A549 (cell line): ENCODE data around the gene CBFA2T2. TPM values are rescaled to one million over a fixed set of nuclear protein-coding genes. Genes with fewer than 3 reads are reported as not detected.

ENCODE experiments used
- ATAC-seq, 2 experiments: fragments of 200-7000 bp in 1 of 2; fragments of >200 bp in 1 of 2; cut with Nextera tagmentation in 1 of 2; cut with Tn5 transposase in 1 of 2; 3 replicates each; pipeline versions ENCODE4 v1.8.0 to v1.9.1; 2018 to 2020; ENCODE audit warnings: mild to moderate bottlenecking in 1 of 2, moderate library complexity in 1 of 2
- CTCF ChIA-PET: fragments of 300-600 bp; sonication (Branson Sonifier 250); formaldehyde crosslinking; extraction: SDS; loops from one replicate; lab custom pipeline; 2021; ENCODE audit warnings: antibody characterized with exemption, inconsistent platforms; lab: Yijun Ruan, JAX
- POLR2A ChIA-PET: fragments of 350-600 bp; formaldehyde crosslinking; extraction: SDS; loops from one replicate; lab custom pipeline; 2021; ENCODE audit warnings: antibody characterized with exemption, inconsistent platforms; lab: Yijun Ruan, JAX
- DNase-seq, 2 experiments: peaks; one replicate each; pipeline versions ENCODE4 v3.0.0 to v3.0.0-alpha.2; 2011 to 2016; ENCODE audit warnings: low read depth in 1 of 2, low spot score in 1 of 2
- FAIRE-seq: peaks from 2 replicates; lab custom pipeline; 2011; peaks lifted over from hg19 to GRCh38; lab: Jason Lieb, UNC
- H3K27ac ChIP-seq, 2 experiments: fragments of >200 bp; sonication (Bioruptor Twin); formaldehyde crosslinking; 3 replicates each; pipeline ENCODE4 v1.5.1; 2016 to 2017
- H3K4me1 ChIP-seq: fragments of >200 bp; sonication (Bioruptor Twin); formaldehyde crosslinking; 3 replicates; pipeline ENCODE4 v1.6.1; 2016
- H3K4me2 ChIP-seq: fragments of >200 bp; sonication (Bioruptor Twin); formaldehyde crosslinking; 3 replicates; pipeline ENCODE4 v1.6.1; 2016
- H3K4me3 ChIP-seq: fragments of >200 bp; sonication (Bioruptor Twin); formaldehyde crosslinking; 3 replicates; pipeline ENCODE4 v1.5.1; 2016
- H3K9me3 ChIP-seq: fragments of >200 bp; sonication (Bioruptor Twin); formaldehyde crosslinking; 3 replicates; pipeline ENCODE4 v1.6.1; 2016
- BHLHE40 ChIP-seq: IDR thresholded peaks from 2 replicates; pipeline ENCODE4 v1.6.1; 2012; ENCODE audit warnings: low read depth, low read length, inconsistent platforms
- CBX2 ChIP-seq: fragments of 200-600 bp; sonication (generic); IDR thresholded peaks from 2 replicates; pipeline ENCODE4 v1.6.1; 2016; ENCODE audit warnings: low read depth, mild to moderate bottlenecking, borderline replicate concordance
- CHD4 ChIP-seq: fragments of 200-600 bp; sonication (generic); IDR thresholded peaks from 2 replicates; pipeline ENCODE4 v1.6.1; 2016; ENCODE audit warnings: antibody characterized with exemption, mild to moderate bottlenecking, borderline replicate concordance
- FOXS1 ChIP-seq: fragments of 250-450 bp; sonication (Bioruptor Pico); IDR thresholded peaks from 2 replicates; pipeline ENCODE4 v1.5.0; 2020; ENCODE audit warnings: mild to moderate bottlenecking, moderate library complexity
- GATA3 ChIP-seq: IDR thresholded peaks from 2 replicates; pipeline ENCODE4 v1.6.1; 2012; ENCODE audit warnings: borderline replicate concordance
- HOXA7 ChIP-seq: fragments of 250-450 bp; sonication (Bioruptor Pico); IDR thresholded peaks from 2 replicates; pipeline ENCODE4 v1.5.0; 2020; ENCODE audit warnings: mild to moderate bottlenecking, moderate library complexity
- JUN ChIP-seq, 2 experiments: fragments of >200 bp; sonication (Bioruptor Twin); formaldehyde crosslinking; IDR thresholded peaks; 2 replicates in 1 of 2; 3 replicates in 1 of 2; pipeline ENCODE4 v1.6.1; 2016 to 2017
- KDM1A ChIP-seq: fragments of 200-600 bp; sonication (generic); IDR thresholded peaks from 2 replicates; pipeline ENCODE4 v1.6.1; 2016; ENCODE audit warnings: low read depth, mild to moderate bottlenecking
- KDM5A ChIP-seq: fragments of 200-600 bp; sonication (generic); IDR thresholded peaks from 2 replicates; pipeline ENCODE4 v1.6.1; 2016; ENCODE audit warnings: antibody characterized with exemption, mild to moderate bottlenecking
- POLR2A ChIP-seq: IDR thresholded peaks from 2 replicates; pipeline ENCODE4 v1.6.1; 2012; ENCODE audit warnings: mild to moderate bottlenecking, low read length
- POLR2AphosphoS2 ChIP-seq: conservative IDR thresholded peaks from 2 replicates; pipeline ENCODE4 v1.6.1; 2012; ENCODE audit warnings: low read length, improper control_type of control experiment, inconsistent platforms
- RFX5 ChIP-seq: fragments of 450-650 bp; IDR thresholded peaks from 2 replicates; pipeline ENCODE4 v1.7.1; 2014; ENCODE audit warnings: antibody characterized with exemption, mild to moderate bottlenecking, moderate library complexity
- RNF2 ChIP-seq: fragments of 200-600 bp; sonication (generic); IDR thresholded peaks from 2 replicates; pipeline ENCODE4 v1.6.1; 2016; ENCODE audit warnings: low read depth, mild to moderate bottlenecking, antibody characterized with exemption, moderate library complexity, borderline replicate concordance
- SMC3 ChIP-seq: fragments of >200 bp; sonication (Bioruptor Twin); formaldehyde crosslinking; IDR thresholded peaks from 3 replicates; pipeline ENCODE4 v1.6.1; 2018; ENCODE audit warnings: inconsistent platforms
- ZNF302 ChIP-seq: fragments of 250-450 bp; sonication (Bioruptor Pico); IDR thresholded peaks from 2 replicates; pipeline ENCODE4 v1.9.0; 2021; ENCODE audit warnings: inconsistent platforms, mild to moderate bottlenecking, moderate library complexity
- WGBS: methylation state at CpG from one replicate; pipeline ENCODE4 v1.1.6; 2017; ENCODE audit errors: missing lambda C conversion rate; 5-methylcytosine and 5-hydroxymethylcytosine counted together
- polyA plus RNA-seq, 4 experiments: library from polyadenylated mRNA; depleted of rRNA in 3 of 4; stranded (reverse); fragments of >200 nt; fragmentation: RNase III in 1 of 4; extraction: RNeasy Plus Mini Kit Qiagen cat#74134 plus additional on column Dnase treatment in 1 of 4; gene quantifications; 2 replicates in 3 of 4; 3 replicates in 1 of 4; pipeline ENCODE4 v1.2.3, GENCODE V29; 2011 to 2017
- TF ChIP-seq, protein P1 (sequence below): fragments of 150-350 bp; IDR thresholded peaks from 2 replicates; pipeline ENCODE4 v1.6.1; 2014; ENCODE audit warnings: low read depth, mild to moderate bottlenecking, low read length
- TF ChIP-seq, protein P2 (sequence below): fragments of 250-450 bp; sonication (Bioruptor Pico); IDR thresholded peaks from 2 replicates; pipeline ENCODE4 v1.5.0; 2021; ENCODE audit warnings: mild to moderate bottlenecking, moderate library complexity, borderline replicate concordance
- TF ChIP-seq, protein P3 (sequence below): fragments of >200 bp; sonication (Bioruptor Twin); formaldehyde crosslinking; IDR thresholded peaks from 3 replicates; pipeline ENCODE4 v1.5.1; 2016
- TF ChIP-seq, protein P4 (sequence below): fragments of >200 bp; sonication (Bioruptor Twin); formaldehyde crosslinking; IDR thresholded peaks from 3 replicates; pipeline ENCODE4 v1.6.1; 2016
- TF ChIP-seq, protein P5 (sequence below): IDR thresholded peaks from 2 replicates; pipeline ENCODE4 v1.6.1; 2012
- TF ChIP-seq, protein P6 (sequence below): IDR thresholded peaks from 2 replicates; pipeline ENCODE4 v1.6.1; 2012; ENCODE audit warnings: low read depth, borderline replicate concordance
- TF ChIP-seq, protein P7 (sequence below): fragments of 250-450 bp; sonication (Bioruptor Pico); IDR thresholded peaks from 2 replicates; pipeline ENCODE4 v1.5.0; 2020; ENCODE audit warnings: low read depth, mild to moderate bottlenecking, moderate library complexity

CBFA2T2 gene
- polyA plus RNA-seq, 2 of the 4 experiments (the other 2 are of a cell fraction) = 6.8 to 9.4 TPM

DNA sequence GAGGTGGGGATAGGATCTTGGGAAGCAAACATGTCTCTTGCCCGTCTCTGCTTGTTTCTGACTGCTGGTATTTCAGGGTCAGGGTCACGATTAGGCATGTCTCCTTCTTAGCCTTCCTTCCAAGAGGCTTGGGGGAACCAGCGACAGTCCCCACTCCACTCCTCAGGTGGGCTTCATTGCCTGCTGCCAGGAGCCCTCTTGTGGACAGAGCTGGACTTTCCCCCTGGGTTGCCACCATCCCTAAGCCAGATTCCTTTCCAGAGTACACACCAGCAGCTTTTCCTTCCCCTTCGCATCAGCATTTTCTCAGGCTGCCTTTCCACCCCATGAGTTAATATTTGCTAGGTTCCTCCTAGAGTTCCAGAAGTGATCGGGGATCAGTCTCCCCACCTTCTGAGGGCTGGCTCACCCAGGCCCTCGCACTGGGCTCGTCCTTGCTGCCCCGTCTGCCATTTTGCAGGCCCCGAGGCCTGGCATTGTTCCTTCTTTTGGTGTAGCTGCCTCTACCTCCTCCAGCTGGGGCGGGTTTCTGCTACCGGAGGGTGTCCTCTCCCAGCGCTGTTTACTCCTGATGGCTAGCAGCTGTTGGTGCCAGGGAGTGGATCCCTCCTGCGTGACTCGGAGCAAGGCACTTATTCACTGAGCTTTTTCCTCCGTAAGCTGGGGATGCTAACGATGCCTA, 163.5 kb downstream of the CBFA2T2 start (continued):
- TF ChIP-seq, protein P1, sequence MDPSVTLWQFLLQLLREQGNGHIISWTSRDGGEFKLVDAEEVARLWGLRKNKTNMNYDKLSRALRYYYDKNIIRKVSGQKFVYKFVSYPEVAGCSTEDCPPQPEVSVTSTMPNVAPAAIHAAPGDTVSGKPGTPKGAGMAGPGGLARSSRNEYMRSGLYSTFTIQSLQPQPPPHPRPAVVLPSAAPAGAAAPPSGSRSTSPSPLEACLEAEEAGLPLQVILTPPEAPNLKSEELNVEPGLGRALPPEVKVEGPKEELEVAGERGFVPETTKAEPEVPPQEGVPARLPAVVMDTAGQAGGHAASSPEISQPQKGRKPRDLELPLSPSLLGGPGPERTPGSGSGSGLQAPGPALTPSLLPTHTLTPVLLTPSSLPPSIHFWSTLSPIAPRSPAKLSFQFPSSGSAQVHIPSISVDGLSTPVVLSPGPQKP = no peak
- TF ChIP-seq RFX5 (no peak), POLR2AphosphoS2 (no peak), ZNF302 (CRISPR knock-in tag) (no peak), SMC3 (peak; percentile 88)
- TF ChIP-seq, protein P2, sequence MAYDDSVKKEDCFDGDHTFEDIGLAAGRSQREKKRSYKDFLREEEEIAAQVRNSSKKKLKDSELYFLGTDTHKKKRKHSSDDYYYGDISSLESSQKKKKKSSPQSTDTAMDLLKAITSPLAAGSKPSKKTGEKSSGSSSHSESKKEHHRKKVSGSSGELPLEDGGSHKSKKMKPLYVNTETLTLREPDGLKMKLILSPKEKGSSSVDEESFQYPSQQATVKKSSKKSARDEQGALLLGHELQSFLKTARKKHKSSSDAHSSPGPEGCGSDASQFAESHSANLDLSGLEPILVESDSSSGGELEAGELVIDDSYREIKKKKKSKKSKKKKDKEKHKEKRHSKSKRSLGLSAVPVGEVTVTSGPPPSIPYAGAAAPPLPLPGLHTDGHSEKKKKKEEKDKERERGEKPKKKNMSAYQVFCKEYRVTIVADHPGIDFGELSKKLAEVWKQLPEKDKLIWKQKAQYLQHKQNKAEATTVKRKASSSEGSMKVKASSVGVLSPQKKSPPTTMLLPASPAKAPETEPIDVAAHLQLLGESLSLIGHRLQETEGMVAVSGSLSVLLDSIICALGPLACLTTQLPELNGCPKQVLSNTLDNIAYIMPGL (CRISPR knock-in tag) = no peak
- TF ChIP-seq, protein P3, sequence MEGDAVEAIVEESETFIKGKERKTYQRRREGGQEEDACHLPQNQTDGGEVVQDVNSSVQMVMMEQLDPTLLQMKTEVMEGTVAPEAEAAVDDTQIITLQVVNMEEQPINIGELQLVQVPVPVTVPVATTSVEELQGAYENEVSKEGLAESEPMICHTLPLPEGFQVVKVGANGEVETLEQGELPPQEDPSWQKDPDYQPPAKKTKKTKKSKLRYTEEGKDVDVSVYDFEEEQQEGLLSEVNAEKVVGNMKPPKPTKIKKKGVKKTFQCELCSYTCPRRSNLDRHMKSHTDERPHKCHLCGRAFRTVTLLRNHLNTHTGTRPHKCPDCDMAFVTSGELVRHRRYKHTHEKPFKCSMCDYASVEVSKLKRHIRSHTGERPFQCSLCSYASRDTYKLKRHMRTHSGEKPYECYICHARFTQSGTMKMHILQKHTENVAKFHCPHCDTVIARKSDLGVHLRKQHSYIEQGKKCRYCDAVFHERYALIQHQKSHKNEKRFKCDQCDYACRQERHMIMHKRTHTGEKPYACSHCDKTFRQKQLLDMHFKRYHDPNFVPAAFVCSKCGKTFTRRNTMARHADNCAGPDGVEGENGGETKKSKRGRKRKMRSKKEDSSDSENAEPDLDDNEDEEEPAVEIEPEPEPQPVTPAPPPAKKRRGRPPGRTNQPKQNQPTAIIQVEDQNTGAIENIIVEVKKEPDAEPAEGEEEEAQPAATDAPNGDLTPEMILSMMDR = peak; percentile 87

- H3K4me3 ChIP-seq = no peak overlapping the region
- ChIA-PET POLR2A (interaction anchor here (2.2 kb wide), 1 partner anchor 10 kb away, joined by 14 read pairs; no protein-coding TSS in a partner anchor), CTCF (interaction anchor here (0.5 to 4.8 kb wide), 30 partner anchors 9 to 428 kb away, joined by 3 to 28 read pairs (median 4); partner anchors contain the start of genes ACTL10, C20orf144, PXMP4 and SNTA1)
- no peak overlapping the region for H3K27ac ChIP-seq
- peaks cover 4% of the 10 kb centered on the region; the same call in 1 of the 3 replicates for H3K4me1 ChIP-seq
- H3K4me2 ChIP-seq = no peak overlapping the region
- WGBS = 93% methylated on average over 11 of the region's 11 CpGs
- ATAC-seq = no peak
- TF ChIP-seq, protein P4, sequence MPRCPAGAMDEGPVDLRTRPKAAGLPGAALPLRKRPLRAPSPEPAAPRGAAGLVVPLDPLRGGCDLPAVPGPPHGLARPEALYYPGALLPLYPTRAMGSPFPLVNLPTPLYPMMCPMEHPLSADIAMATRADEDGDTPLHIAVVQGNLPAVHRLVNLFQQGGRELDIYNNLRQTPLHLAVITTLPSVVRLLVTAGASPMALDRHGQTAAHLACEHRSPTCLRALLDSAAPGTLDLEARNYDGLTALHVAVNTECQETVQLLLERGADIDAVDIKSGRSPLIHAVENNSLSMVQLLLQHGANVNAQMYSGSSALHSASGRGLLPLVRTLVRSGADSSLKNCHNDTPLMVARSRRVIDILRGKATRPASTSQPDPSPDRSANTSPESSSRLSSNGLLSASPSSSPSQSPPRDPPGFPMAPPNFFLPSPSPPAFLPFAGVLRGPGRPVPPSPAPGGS = no peak
- no peak for TF ChIP-seq FOXS1 (CRISPR knock-in tag)
- TF ChIP-seq POLR2A = no peak
- TF ChIP-seq, protein P5, sequence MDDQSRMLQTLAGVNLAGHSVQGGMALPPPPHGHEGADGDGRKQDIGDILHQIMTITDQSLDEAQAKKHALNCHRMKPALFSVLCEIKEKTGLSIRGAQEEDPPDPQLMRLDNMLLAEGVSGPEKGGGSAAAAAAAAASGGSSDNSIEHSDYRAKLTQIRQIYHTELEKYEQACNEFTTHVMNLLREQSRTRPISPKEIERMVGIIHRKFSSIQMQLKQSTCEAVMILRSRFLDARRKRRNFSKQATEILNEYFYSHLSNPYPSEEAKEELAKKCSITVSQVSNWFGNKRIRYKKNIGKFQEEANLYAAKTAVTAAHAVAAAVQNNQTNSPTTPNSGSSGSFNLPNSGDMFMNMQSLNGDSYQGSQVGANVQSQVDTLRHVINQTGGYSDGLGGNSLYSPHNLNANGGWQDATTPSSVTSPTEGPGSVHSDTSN = no peak
- TF ChIP-seq, protein P6, sequence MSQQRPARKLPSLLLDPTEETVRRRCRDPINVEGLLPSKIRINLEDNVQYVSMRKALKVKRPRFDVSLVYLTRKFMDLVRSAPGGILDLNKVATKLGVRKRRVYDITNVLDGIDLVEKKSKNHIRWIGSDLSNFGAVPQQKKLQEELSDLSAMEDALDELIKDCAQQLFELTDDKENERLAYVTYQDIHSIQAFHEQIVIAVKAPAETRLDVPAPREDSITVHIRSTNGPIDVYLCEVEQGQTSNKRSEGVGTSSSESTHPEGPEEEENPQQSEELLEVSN = no peak
- TF ChIP-seq, protein P1 = no peak
- TF ChIP-seq CBX2 = no peak
- TF ChIP-seq CHD4 = no peak
- TF ChIP-seq, protein P2 (CRISPR knock-in tag) = no peak
- no peak for TF ChIP-seq KDM1A
- TF ChIP-seq BHLHE40 = no peak
- no peak for TF ChIP-seq JUN (IDR thresholded peaks at IDR 0.05)
- TF ChIP-seq KDM5A = no peak
- no peak for TF ChIP-seq RNF2
- no peak for TF ChIP-seq GATA3
- no peak for TF ChIP-seq HOXA7 (CRISPR knock-in tag)
- TF ChIP-seq, protein P7, sequence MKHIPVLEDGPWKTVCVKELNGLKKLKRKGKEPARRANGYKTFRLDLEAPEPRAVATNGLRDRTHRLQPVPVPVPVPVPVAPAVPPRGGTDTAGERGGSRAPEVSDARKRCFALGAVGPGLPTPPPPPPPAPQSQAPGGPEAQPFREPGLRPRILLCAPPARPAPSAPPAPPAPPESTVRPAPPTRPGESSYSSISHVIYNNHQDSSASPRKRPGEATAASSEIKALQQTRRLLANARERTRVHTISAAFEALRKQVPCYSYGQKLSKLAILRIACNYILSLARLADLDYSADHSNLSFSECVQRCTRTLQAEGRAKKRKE (CRISPR knock-in tag) = no peak
- no peak for FAIRE-seq
- H3K9me3 ChIP-seq = no peaks in the 10 kb centered on the region
- no peak for DNase-seq
Measured at GRCh38 chr20:33653900-33654596, 164.2 kb downstream of the CBFA2T2 start.
